Activated CD4-positive, alpha-beta memory T cell treated with anti-CD3 and anti-CD28 coated beads for 36 hours (primary cell): ENCODE results near the gene COCH. TPM values are rescaled to one million over a fixed set of nuclear protein-coding genes. Genes with fewer than 3 reads are reported as not detected.
"Not testable (repeated sequence)": the region's sequence is repeated elsewhere in the genome, so short reads cannot be mapped to it uniquely, and the experiment has no call there.

Experiments
- CTCF ChIA-PET: fragments of 350-600 bp; sonication (Branson Sonifier 250); formaldehyde crosslinking; loops from one replicate; lab custom pipeline; 2021; ENCODE audit warnings: antibody characterized with exemption, inconsistent platforms; lab: Charles Lee
- POLR2A ChIA-PET: fragments of 350-600 bp; sonication (Branson Sonifier 250); formaldehyde crosslinking; loops from one replicate; lab custom pipeline; 2021; ENCODE audit warnings: antibody characterized with exemption; lab: Charles Lee
- DNase-seq: peaks from one replicate; pipeline ENCODE4 v3.0.0-alpha.2; 2020
- H3K27ac Mint-ChIP-seq: one replicate; pipeline ENCODE4 v1.8.0; 2021; ENCODE audit warnings: mixed read lengths
- H3K27me3 Mint-ChIP-seq: one replicate; pipeline ENCODE4 v1.8.0; 2021; ENCODE audit warnings: mixed read lengths
- H3K36me3 Mint-ChIP-seq: one replicate; pipeline ENCODE4 v1.8.0; 2021; ENCODE audit warnings: mixed read lengths
- H3K4me1 Mint-ChIP-seq: one replicate; pipeline ENCODE4 v1.8.0; 2021; ENCODE audit warnings: low read depth, mixed read lengths
- H3K4me3 Mint-ChIP-seq: one replicate; pipeline ENCODE4 v1.8.0; 2021; ENCODE audit warnings: mild to moderate bottlenecking, mixed read lengths
- H3K9me3 Mint-ChIP-seq: one replicate; pipeline ENCODE4 v1.8.0; 2021; ENCODE audit warnings: mixed read lengths
- intact Hi-C: fragments of 100-400 bp; cut with micrococcal nuclease; formaldehyde crosslinking; loops from one replicate; pipeline ENCODE4 v1.15.1; 2023
- total RNA-seq, 2 experiments: library from RNA; stranded (reverse); gene quantifications; one replicate each; pipeline ENCODE4 v1.2.3, GENCODE V29; 2021

The COCH gene
- total RNA-seq, 2 experiments from 2014 or later = 0.45 to 0.75 TPM

DNA sequence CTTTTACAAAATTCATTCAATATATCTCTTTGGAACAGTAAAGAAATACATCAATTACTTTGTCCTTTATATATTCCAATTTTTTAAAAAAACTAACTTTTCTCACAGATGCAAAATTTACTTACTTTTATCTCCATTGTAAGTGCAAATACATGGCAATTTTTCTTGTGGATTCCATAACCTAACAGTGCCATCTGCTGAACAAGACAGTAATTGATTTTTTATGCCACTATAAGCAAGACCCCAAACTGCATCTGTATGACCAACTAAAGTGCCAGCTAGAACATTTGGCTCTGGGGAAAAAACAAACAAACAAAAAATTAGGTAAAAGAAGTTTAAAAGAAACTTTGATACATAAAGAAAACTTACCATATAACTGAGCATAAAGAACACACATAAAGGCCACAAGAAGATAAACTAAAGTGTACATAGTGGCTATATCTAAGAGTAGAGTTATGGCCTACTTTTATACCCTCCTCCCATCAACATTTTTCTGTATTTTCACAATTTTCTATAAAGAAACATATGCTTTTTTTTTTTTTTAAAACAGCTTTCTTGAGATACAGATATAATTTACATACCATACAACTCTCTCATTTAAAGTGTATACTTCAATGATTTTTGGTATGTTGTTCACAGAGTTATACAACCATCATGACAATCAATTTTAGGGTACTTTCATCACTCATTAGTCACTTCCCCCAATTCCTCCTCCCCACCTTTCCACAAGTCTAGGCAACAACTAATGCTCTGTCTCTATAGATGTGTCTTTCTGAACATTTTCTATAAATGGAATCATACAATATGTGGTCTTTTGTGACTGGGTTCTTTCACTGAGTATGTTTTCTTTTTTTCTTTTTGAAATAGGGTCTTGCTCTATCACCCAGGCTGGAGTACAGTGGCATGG lies 32.6 kb downstream of the COCH start:
- no peaks in the 10 kb centered on the region for H3K27me3 Mint-ChIP-seq
- DNase-seq = no peak
- H3K9me3 Mint-ChIP-seq = no peaks in the 10 kb centered on the region
- CTCF ChIA-PET = no interaction called here
- H3K4me3 Mint-ChIP-seq = no peak overlapping the region
- H3K4me1 Mint-ChIP-seq = no peaks in the 10 kb centered on the region
- POLR2A ChIA-PET = no interaction called here
- intact Hi-C loops = loop anchor here (2.0 kb wide), 1 partner anchor 250 kb away; no protein-coding TSS in a partner anchor
- H3K36me3 Mint-ChIP-seq = peaks cover 23% of the 10 kb centered on the region
- H3K27ac Mint-ChIP-seq = no peak overlapping the region

DNA sequence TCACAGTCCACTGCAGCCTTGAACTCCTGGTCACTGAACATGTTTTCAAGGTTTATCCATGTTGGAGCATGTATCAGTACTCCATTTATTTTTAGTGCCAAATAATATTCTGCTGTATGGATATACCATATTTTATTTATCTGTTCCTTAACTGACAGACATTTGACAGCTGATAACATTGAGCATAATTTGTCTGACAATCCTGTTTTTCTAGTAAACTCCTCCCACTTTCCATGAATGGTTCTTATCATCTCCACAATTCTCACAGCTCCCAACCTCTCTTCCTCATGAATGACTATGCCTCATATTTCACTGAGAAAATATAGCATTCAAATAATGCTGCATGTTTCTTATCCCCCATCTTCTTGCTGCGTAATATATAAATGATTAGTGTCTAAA lies 33.3 kb downstream of the COCH start:
- Mint-ChIP-seq H3K4me1 (no peaks in the 10 kb centered on the region), H3K27me3 (no peaks in the 10 kb centered on the region), H3K9me3 (no peaks in the 10 kb centered on the region), H3K27ac (no peak overlapping the region), H3K4me3 (no peak overlapping the region), H3K36me3 (peaks cover 19% of the 10 kb centered on the region)
- intact Hi-C loops = loop anchor here (2.0 kb wide), 1 partner anchor 251 kb away; no protein-coding TSS in a partner anchor
- ChIA-PET POLR2A (no interaction called here), CTCF (no interaction called here)
- no peak for DNase-seq

DNA sequence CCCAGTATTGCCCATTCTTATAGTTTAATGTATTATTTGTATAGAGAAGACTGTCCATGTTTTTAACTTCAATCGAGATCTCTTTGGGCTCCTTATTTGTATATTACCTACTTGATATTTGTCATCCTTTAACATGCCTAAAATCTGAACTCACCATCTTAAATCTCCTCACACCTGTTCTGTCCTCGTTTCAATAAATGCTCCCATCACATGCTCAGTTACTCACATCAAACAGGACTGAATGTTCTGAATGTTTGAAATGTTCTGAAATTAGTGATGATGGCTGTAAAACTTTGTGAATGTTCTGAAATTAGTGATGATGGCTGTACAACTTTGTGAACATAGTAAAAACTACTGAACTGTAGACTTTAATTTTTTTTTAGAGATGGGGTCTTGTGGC lies 34.5 kb downstream of the COCH start:
- H3K27me3 Mint-ChIP-seq = no peaks in the 10 kb centered on the region
- H3K4me3 Mint-ChIP-seq = no peak overlapping the region
- ChIA-PET CTCF (interaction anchor here (0.7 kb wide), 1 partner anchor 173 kb away, joined by 3 read pairs; no protein-coding TSS in a partner anchor), POLR2A (no interaction called here)
- H3K9me3 Mint-ChIP-seq = no peaks in the 10 kb centered on the region
- intact Hi-C loops = no loop called here
- no peaks in the 10 kb centered on the region for H3K4me1 Mint-ChIP-seq
- no peak overlapping the region for H3K27ac Mint-ChIP-seq
- H3K36me3 Mint-ChIP-seq = peaks cover 18% of the 10 kb centered on the region
- no peak for DNase-seq

DNA sequence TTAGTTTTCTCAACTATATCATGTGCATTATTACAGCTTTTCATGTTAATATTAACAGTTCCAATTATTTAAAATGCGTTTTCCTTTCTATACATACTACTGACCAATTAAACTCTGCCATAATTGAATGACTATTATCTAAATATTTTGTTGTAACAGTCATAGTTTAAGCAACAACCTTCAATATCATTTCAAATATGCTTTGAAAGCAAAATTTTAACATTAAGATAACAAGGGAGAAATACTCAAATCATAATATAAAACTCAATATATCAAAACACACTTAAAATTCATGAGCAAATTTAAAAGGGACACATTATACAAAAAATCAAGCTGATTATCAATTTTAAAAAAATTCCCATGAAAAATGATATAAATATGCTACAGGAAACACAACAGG lies 40.5 kb downstream of the COCH start:
- H3K9me3 Mint-ChIP-seq = no peaks in the 10 kb centered on the region
- H3K4me3 Mint-ChIP-seq = no peak overlapping the region
- no peak overlapping the region for H3K27ac Mint-ChIP-seq
- ChIA-PET POLR2A (no interaction called here), CTCF (interaction anchor here (1.2 to 2.1 kb wide), 2 partner anchors 9 to 258 kb away, joined by 3 to 7 read pairs; no protein-coding TSS in a partner anchor)
- no peak for DNase-seq
- H3K27me3 Mint-ChIP-seq = no peaks in the 10 kb centered on the region
- intact Hi-C loops = no loop called here
- peaks cover 7% of the 10 kb centered on the region for H3K36me3 Mint-ChIP-seq
- H3K4me1 Mint-ChIP-seq = no peaks in the 10 kb centered on the region

DNA sequence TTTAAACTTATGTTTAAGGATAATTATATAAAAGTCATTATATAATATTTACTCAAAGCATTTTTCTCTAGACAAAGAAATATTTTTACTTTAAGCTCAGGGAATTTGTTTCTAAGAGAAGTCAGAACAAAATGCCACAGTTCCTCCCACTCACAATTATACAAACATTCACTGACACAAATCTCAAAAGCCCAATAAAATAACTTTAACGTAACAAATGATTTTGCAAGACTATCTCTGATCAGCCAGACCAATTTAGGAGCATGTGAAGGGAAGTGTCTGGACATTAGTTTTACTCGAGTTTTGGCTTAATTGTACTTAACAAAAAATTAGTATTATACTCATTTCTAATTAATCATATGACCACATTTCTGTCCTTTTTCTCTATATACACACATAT lies 41.2 kb downstream of the COCH start:
- Mint-ChIP-seq H3K27me3 (no peaks in the 10 kb centered on the region), H3K4me1 (no peaks in the 10 kb centered on the region), H3K4me3 (no peak overlapping the region), H3K9me3 (no peaks in the 10 kb centered on the region), H3K36me3 (peaks cover 7% of the 10 kb centered on the region), H3K27ac (no peak overlapping the region)
- ChIA-PET POLR2A (interaction anchor here (0.6 kb wide), 1 partner anchor 319 kb away, joined by 3 read pairs; no protein-coding TSS in a partner anchor), CTCF (interaction anchor here (1.2 to 2.1 kb wide), 2 partner anchors 10 to 259 kb away, joined by 3 to 7 read pairs; no protein-coding TSS in a partner anchor)
- intact Hi-C loops = no loop called here
- DNase-seq = no peak

DNA sequence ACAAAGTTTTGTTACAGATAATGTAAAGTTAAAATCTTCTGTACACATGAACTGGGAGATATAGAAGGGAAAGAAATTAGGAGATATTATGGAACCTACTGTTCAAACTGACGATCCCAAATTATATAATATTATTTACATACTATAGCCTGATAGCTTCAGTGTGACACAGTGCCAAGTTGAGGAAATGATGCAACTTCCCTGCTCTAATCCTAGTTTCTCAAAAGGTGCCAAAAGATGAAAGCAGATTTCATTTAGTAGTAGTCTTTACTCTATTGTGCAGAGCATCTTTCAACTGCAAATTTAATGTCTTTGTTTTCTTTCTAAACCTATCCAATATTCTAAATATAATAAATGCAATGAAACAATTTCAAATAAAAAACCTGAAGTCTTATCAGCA lies 46.9 kb downstream of the COCH start:
- Mint-ChIP-seq H3K27me3 (no peaks in the 10 kb centered on the region), H3K36me3 (peaks cover 8% of the 10 kb centered on the region), H3K4me3 (no peak overlapping the region), H3K27ac (no peak overlapping the region), H3K9me3 (no peaks in the 10 kb centered on the region), H3K4me1 (peaks cover 8% of the 10 kb centered on the region)
- intact Hi-C loops = no loop called here
- CTCF ChIA-PET = interaction anchor here (1.2 kb wide), 1 partner anchor 58 kb away, joined by 3 read pairs; no protein-coding TSS in a partner anchor
- DNase-seq = no peak
- POLR2A ChIA-PET = no interaction called here

DNA sequence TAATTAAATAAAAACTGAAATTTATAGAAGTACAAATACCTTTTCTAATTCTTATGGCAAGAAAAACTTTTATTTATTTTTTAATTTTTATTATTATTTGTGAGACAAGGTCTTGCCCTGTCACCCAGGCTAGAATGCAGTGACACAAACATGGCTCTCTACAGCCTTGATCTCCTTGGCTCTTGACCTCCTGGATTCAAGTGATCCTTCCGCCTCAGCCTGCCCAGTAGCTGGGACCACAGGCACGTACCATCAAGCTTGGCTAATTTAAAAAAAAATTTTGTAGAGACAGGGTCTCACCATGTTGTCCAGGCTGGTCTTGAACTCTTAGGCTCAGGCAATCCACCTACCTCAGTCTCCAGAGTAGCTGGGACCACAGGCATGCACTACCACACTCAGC lies 47.4 kb downstream of the COCH start:
- intact Hi-C loops = no loop called here
- peaks cover 8% of the 10 kb centered on the region for H3K4me1 Mint-ChIP-seq
- H3K27ac Mint-ChIP-seq = no peak overlapping the region
- peaks cover 8% of the 10 kb centered on the region for H3K36me3 Mint-ChIP-seq
- ChIA-PET POLR2A (no interaction called here), CTCF (interaction anchor here (1.2 kb wide), 1 partner anchor 58 kb away, joined by 3 read pairs; no protein-coding TSS in a partner anchor)
- H3K4me3 Mint-ChIP-seq = no peak overlapping the region
- H3K27me3 Mint-ChIP-seq = no peaks in the 10 kb centered on the region
- DNase-seq = no peak
- no peaks in the 10 kb centered on the region for H3K9me3 Mint-ChIP-seq

DNA sequence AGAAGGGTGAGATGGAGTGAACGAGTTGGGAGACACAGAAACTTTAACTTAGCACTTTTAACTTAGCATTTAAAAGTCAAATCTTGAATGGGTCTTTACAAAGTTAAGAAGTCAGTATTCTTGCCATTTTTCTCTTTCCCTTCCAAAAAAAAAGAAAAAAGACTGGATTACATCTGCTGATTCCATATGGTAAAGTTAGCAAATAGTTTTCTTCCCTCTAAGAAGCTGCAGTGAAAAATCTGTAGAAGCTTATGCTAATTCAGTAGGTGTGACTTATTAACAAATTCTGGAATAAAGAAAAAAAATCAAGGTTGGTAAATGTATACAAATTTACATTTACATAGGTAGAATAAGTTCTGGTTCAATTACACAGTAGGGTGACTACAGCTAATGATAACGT lies 50.9 kb downstream of the COCH start:
- Mint-ChIP-seq H3K9me3 (no peaks in the 10 kb centered on the region), H3K36me3 (peaks cover 4% of the 10 kb centered on the region), H3K27me3 (no peaks in the 10 kb centered on the region), H3K4me1 (peaks cover 14% of the 10 kb centered on the region), H3K27ac (no peak overlapping the region), H3K4me3 (no peak overlapping the region)
- intact Hi-C loops = no loop called here
- DNase-seq = no peak
- ChIA-PET POLR2A (no interaction called here), CTCF (interaction anchor here (1.2 kb wide), 1 partner anchor 421 kb away, joined by 3 read pairs; no protein-coding TSS in a partner anchor)

DNA sequence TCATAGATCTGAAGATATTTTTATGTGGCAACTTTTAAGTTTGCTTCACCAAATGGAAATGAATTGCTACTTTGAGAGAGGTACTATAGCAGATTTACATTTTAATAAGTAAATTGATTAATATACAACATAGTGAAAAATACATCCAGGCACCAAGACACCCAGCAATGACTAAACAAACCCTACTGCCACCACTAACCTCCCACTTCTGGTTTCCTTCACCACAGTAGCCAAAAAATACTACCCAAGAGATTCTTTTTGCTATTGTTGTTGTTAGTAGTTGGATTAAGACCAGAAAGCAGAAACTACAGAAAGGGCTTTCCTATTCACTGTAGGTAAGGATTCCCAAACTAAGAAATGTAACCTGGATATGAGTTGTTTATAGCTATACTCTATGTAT lies 54.1 kb downstream of the COCH start:
- Mint-ChIP-seq H3K36me3 (peaks cover 1% of the 10 kb centered on the region), H3K4me1 (peaks cover 7% of the 10 kb centered on the region), H3K9me3 (no peaks in the 10 kb centered on the region), H3K27ac (no peak overlapping the region), H3K4me3 (no peak overlapping the region), H3K27me3 (no peaks in the 10 kb centered on the region)
- intact Hi-C loops = no loop called here
- CTCF ChIA-PET = no interaction called here
- POLR2A ChIA-PET = no interaction called here
- peak; percentile 17 for DNase-seq

DNA sequence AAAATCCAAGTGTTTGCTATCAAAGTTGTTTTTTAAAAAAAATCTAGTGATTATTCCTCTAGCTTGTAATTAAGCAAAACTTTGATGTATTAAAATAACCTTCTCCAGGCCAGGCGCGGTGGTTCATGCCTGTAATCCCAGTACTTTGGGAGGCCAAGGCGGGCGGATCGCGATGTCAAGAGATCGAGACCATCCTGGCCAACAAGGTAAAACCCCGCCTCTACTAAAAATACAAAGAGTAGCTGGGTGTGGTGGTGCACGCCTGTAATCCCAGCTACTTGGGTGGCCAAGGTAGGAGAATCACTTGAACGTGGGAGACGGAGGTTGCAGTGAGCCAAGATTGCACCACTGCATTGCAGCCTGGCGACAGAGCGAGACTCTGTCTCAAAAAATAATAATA lies 59.6 kb downstream of the COCH start:
- CTCF ChIA-PET, H3K27me3 Mint-ChIP-seq, POLR2A ChIA-PET, H3K4me1 Mint-ChIP-seq, H3K4me3 Mint-ChIP-seq, intact Hi-C loops, H3K27ac Mint-ChIP-seq, DNase-seq, H3K9me3 Mint-ChIP-seq: not testable (repeated sequence)
- H3K36me3 Mint-ChIP-seq = peaks cover 16% of the 10 kb centered on the region

DNA sequence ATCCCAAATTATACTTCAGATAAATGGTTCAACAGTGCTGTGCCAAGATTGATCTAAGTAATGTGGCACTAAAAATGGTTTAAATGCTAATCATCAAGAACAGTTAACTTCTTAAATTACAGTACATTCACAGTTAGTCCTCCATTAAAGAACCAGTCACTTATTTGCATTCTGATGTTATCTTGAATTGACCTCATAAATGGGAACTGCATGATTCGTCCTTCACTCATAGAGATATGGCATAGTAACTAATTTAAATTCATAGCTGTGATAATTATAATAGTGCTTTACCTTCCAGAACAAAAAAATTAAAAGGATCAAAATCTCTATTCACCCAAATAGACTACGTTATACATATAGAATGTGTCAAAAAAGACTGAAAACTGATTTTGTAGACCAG lies 61.1 kb downstream of the COCH start:
- no peak for DNase-seq
- Mint-ChIP-seq H3K4me1 (no peaks in the 10 kb centered on the region), H3K9me3 (no peaks in the 10 kb centered on the region), H3K27ac (no peak overlapping the region), H3K36me3 (peaks cover 19% of the 10 kb centered on the region), H3K27me3 (no peaks in the 10 kb centered on the region), H3K4me3 (no peak overlapping the region)
- CTCF ChIA-PET = no interaction called here
- intact Hi-C loops = no loop called here
- POLR2A ChIA-PET = no interaction called here

DNA sequence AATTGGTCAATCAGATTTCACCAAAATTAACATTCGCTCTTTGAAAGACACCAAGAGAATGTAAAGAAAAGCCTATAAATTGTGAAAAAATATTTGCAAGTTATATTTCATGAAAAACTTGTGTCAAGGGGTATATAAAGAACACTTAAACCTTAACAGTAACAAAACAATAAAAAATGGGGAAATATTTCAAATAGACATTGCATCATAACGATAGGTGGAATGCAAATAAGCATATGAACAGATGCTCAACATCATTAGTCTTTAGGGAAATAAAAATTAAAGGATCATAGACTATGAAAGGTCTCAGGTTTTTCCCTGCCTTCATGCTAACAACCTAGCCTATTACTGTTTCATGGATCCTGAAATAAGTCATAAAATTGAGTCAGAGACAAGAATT lies 64.3 kb downstream of the COCH start:
- no peaks in the 10 kb centered on the region for H3K9me3 Mint-ChIP-seq
- H3K4me1 Mint-ChIP-seq = no peaks in the 10 kb centered on the region
- ChIA-PET CTCF (no interaction called here), POLR2A (no interaction called here)
- H3K4me3 Mint-ChIP-seq = no peak overlapping the region
- intact Hi-C loops = no loop called here
- DNase-seq = no peak
- H3K36me3 Mint-ChIP-seq = peaks cover 33% of the 10 kb centered on the region
- no peak overlapping the region for H3K27ac Mint-ChIP-seq
- H3K27me3 Mint-ChIP-seq = no peaks in the 10 kb centered on the region
